Smooth muscle cell (in vitro differentiated cells): ENCODE data around the gene INSC. TPM values are rescaled to one million over a fixed set of nuclear protein-coding genes. Genes with fewer than 3 reads are reported as not detected.

Experiments used
- DNase-seq: peaks from one replicate; lab custom pipeline; 2025; ENCODE audit not compliant: unreplicated experiment; lab: John Stamatoyannopoulos, UW
- H2AFZ ChIP-seq: fragments of 200-600 bp; sonication (generic); 2 replicates; pipeline ENCODE4 v1.6.0; 2016; ENCODE audit warnings: antibody characterized with exemption, low read depth, mild to moderate bottlenecking
- H3F3A ChIP-seq: fragments of 200-600 bp; sonication (generic); 2 replicates; pipeline ENCODE4 v1.6.0; 2017; ENCODE audit warnings: antibody characterized with exemption, low read depth
- H3K27ac ChIP-seq: fragments of 200-600 bp; sonication (generic); 2 replicates; pipeline ENCODE4 v1.5.1; 2016; ENCODE audit warnings: low read depth, mild to moderate bottlenecking
- H3K27me3 ChIP-seq: fragments of 200-600 bp; sonication (generic); 2 replicates; pipeline ENCODE4 v1.6.1; 2016; ENCODE audit warnings: low read depth, mild to moderate bottlenecking
- H3K36me3 ChIP-seq: fragments of 200-600 bp; sonication (generic); 2 replicates; pipeline ENCODE4 v1.5.1; 2016; ENCODE audit warnings: low read depth
- H3K4me1 ChIP-seq: fragments of 200-600 bp; sonication (generic); 2 replicates; pipeline ENCODE4 v1.5.1; 2016; ENCODE audit warnings: low read depth
- H3K4me2 ChIP-seq: fragments of 200-600 bp; sonication (generic); 2 replicates; pipeline ENCODE4 v1.6.0; 2016; ENCODE audit warnings: mild to moderate bottlenecking
- H3K4me3 ChIP-seq: fragments of 200-600 bp; sonication (generic); 2 replicates; pipeline ENCODE4 v1.5.1; 2016; ENCODE audit warnings: mild to moderate bottlenecking
- H3K79me2 ChIP-seq: fragments of 200-600 bp; sonication (generic); 2 replicates; pipeline ENCODE4 v1.6.0; 2016; ENCODE audit warnings: low read depth, mild to moderate bottlenecking
- H3K9ac ChIP-seq: fragments of 200-600 bp; sonication (generic); 2 replicates; pipeline ENCODE4 v1.6.0; 2016; ENCODE audit warnings: low read depth
- H3K9me3 ChIP-seq: fragments of 200-600 bp; sonication (generic); replicated peaks from 2 replicates; pipeline ENCODE4 v1.5.1; 2016; ENCODE audit warnings: low read depth
- H4K20me1 ChIP-seq: fragments of 200-600 bp; sonication (generic); 2 replicates; pipeline ENCODE4 v1.6.0; 2016; ENCODE audit warnings: low read depth
- CTCF ChIP-seq: fragments of 200-600 bp; sonication (generic); IDR thresholded peaks from 2 replicates; pipeline ENCODE4 v1.5.1; 2017; ENCODE audit warnings: borderline replicate concordance, mild to moderate bottlenecking, antibody characterized with exemption; ENCODE audit not compliant: insufficient read depth, poor library complexity, severe bottlenecking
- WGBS: methylation state at CpG from one replicate; pipeline ENCODE4 v1.1.7; 2016; ENCODE audit warnings: low lambda C conversion rate; 5-methylcytosine and 5-hydroxymethylcytosine counted together
- polyA plus RNA-seq: library from polyadenylated mRNA; unstranded; fragments of >200 nt; fragmentation: Nextera tagmentation; extraction: Ambion mirVana; gene quantifications from 2 replicates; pipeline ENCODE4 v1.2.1, GENCODE V29; 2016
- total RNA-seq: library from RNA; depleted of rRNA; stranded (reverse); fragments of >200 nt; gene quantifications from 2 replicates; pipeline ENCODE4 v1.2.3, GENCODE V29; 2014

Gene INSC
- total and polyA plus RNA-seq, 2 experiments from 2014 or later: not detected

DNA sequence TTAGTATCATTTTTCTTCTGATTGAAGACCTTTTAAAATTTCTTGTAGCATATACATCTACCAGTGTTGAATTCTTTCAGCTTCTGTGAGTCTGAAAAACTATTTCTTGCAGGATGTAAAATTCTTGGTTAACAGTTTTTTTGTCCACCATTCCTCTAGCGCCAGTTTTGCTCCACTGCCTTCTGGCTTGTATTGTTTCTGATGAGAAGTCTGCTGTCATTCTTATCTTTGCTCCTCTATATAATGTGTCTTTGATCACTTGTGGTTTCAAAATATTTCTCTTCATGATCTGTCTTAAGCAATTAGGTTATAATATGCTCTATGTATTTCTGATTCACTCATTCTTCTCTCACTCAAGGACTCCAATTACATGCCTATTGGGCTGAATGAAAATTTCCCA is 152.3 kb downstream of the INSC start:
- no peak for TF ChIP-seq CTCF
- WGBS: 86% methylated on average over 1 of the region's 1 CpG

DNA sequence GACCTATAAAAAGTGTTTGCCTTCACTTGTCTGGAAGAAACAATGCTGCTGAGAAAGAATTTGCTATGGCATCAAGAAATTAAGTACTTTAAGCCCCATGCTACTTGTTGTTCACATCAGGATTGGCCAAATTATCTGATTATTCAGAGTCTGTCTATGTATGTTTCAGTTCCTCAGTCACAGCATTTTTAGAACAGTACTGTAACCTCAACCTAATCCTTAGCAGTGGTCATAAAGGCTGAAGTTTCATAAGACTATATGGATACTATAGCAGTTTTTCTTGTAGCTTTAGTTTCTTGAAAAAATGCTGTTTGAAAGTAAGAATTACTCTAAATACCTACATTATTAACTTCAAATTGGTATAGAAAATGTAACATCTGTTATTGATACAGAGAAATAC is 153.9 kb downstream of the INSC start:
- H3K9ac ChIP-seq: no peak overlapping the region

More for the DNA sequence above, 152.3 kb downstream of the INSC start:
- H3K27ac ChIP-seq: no peak overlapping the region
- peaks cover 6% of the 10 kb centered on the region for H3K36me3 ChIP-seq
- H3K79me2 ChIP-seq: no peaks in the 10 kb centered on the region
- H3K9ac ChIP-seq: no peak overlapping the region
- no peaks in the 10 kb centered on the region for H3K4me1 ChIP-seq
- H3K4me3 ChIP-seq: no peak overlapping the region
- H3F3A ChIP-seq: no peaks in the 10 kb centered on the region
- no peaks in the 10 kb centered on the region for H3K9me3 ChIP-seq
- no peak for DNase-seq
- H3K27me3 ChIP-seq: no peaks in the 10 kb centered on the region
- H3K4me2 ChIP-seq: no peak overlapping the region
- no peak overlapping the region for H2AFZ ChIP-seq
- H4K20me1 ChIP-seq: no peaks in the 10 kb centered on the region

GRCh38 chr11:15275141-15275540 is 160.4 kb downstream of the INSC start:
- no peaks in the 10 kb centered on the region for H3K9me3 ChIP-seq
- H3K79me2 ChIP-seq: no peaks in the 10 kb centered on the region
- WGBS: 75% methylated on average over 2 of the region's 2 CpGs
- no peak overlapping the region for H3K4me2 ChIP-seq
- no peaks in the 10 kb centered on the region for H4K20me1 ChIP-seq
- H3K27me3 ChIP-seq: no peaks in the 10 kb centered on the region
- H3K4me1 ChIP-seq: peaks cover 27% of the 10 kb centered on the region
- no peak overlapping the region for H3K9ac ChIP-seq
- no peak for TF ChIP-seq CTCF
- no peak overlapping the region for H3K4me3 ChIP-seq
- H3K27ac ChIP-seq: no peak overlapping the region
- peaks cover 2% of the 10 kb centered on the region for H3F3A ChIP-seq
- no peak overlapping the region for H2AFZ ChIP-seq
- DNase-seq: no peak
- no peaks in the 10 kb centered on the region for H3K36me3 ChIP-seq

More for the DNA sequence above, 153.9 kb downstream of the INSC start:
- no peak overlapping the region for H3K4me2 ChIP-seq
- H4K20me1 ChIP-seq: no peaks in the 10 kb centered on the region
- no peaks in the 10 kb centered on the region for H3K4me1 ChIP-seq
- H3K79me2 ChIP-seq: no peaks in the 10 kb centered on the region
- no peak for TF ChIP-seq CTCF
- no peak overlapping the region for H2AFZ ChIP-seq
- no peak overlapping the region for H3K4me3 ChIP-seq
- no peaks in the 10 kb centered on the region for H3K27me3 ChIP-seq
- no peaks in the 10 kb centered on the region for H3K9me3 ChIP-seq
- H3K27ac ChIP-seq: peak overlapping the region; percentile 47
- H3F3A ChIP-seq: no peaks in the 10 kb centered on the region
- peaks cover 6% of the 10 kb centered on the region for H3K36me3 ChIP-seq
- DNase-seq: no peak

DNA sequence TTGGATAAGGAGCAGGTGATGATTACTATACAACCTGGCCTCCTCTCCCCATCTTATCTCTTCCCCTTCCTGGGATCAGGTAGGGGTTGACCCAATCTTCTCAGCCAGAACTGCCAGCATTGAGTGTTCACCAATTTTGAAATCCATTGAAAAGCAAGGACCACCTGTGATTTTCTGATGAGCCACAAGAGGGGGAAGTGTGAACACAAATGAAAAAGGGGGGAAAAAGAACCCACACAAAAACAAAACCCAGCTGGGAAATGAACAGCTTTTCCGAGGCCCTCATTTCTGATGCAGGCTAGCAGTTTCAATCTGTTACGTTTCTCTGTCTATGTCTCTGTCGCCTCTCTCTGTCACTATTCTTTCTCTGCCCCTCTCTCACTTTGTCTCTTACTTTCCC is 161.9 kb downstream of the INSC start:
- H3F3A ChIP-seq: peaks cover 2% of the 10 kb centered on the region
- no peaks in the 10 kb centered on the region for H4K20me1 ChIP-seq
- H3K36me3 ChIP-seq: no peaks in the 10 kb centered on the region
- H3K4me2 ChIP-seq: peak overlapping the region; percentile 62
- no peak overlapping the region for H3K4me3 ChIP-seq
- H3K4me1 ChIP-seq: peaks cover 27% of the 10 kb centered on the region
- no peak overlapping the region for H3K9ac ChIP-seq
- H3K27ac ChIP-seq: peak overlapping the region; percentile 65
- DNase-seq: no peak
- 28% methylated on average over 3 of the region's 3 CpGs for WGBS
- peak; percentile 51 for TF ChIP-seq CTCF
- H3K27me3 ChIP-seq: no peaks in the 10 kb centered on the region
- H2AFZ ChIP-seq: peak overlapping the region; percentile 64
- H3K79me2 ChIP-seq: no peaks in the 10 kb centered on the region
- H3K9me3 ChIP-seq: no peaks in the 10 kb centered on the region
